NCI-H69 (cell line): ENCODE data around the gene ZNF133.

ENCODE experiments used
- DNase-seq: peaks from one replicate; lab custom pipeline; 2025; lab: John Stamatoyannopoulos, UW

Gene ZNF133

DNA sequence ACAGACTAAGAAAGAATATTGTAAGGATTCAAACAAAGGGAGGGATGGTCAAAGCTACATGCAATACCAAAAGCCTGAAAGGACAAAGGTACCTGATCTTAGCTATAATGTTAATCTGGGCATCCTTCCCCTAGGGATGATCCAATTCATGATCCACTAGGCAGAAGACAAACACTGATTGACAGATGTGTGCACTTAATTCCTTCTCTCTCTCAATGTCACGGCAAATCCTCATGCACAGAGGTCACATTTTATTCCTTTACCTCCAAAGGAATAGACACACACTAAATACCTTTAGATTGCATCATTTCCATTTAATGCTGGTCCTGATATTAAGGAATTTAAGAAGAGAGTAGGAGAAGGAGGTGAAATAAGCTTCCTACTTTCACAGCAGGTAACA lies 73.4 kb downstream of the ZNF133 start:
- DNase-seq = no peak

DNA sequence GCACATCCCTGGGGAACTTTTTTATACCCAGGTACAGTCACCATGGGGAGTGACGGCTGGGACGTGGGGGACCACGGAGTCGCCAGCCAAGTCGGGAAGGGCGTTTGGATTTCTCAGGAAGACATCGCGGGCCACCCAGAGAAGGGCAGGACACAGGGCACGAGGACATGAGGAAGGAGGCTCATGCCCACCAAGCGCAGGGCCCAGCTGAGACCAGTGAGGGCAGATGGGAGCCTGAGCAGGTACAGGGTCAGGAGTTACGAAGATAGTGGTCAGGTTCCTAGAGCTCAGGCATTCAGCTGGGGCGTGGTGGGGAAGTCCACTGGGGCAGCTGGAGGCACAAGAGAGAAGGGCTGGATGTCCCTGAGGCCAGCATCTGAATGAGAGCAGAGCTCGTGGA lies 74.6 kb downstream of the ZNF133 start:
- no peak for DNase-seq

DNA sequence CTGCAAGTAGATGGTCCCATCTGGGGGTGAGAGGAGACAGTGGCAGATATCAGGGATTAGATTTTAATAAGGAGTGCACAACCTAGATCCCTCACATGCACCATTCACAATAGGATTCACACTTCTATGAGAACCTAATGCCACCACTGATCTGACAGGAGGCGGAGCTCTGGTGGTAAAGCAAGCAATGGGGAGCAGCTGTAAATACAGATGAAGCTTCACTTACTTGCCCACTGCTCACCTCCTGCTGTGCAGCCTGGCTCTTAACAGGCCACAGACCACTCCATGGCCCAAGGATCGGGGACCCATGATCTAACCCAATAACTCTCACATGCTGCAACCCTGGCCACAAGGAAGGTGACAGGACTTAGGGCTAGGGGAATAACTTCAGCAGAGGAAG lies 75.4 kb downstream of the ZNF133 start:
- no peak for DNase-seq

DNA sequence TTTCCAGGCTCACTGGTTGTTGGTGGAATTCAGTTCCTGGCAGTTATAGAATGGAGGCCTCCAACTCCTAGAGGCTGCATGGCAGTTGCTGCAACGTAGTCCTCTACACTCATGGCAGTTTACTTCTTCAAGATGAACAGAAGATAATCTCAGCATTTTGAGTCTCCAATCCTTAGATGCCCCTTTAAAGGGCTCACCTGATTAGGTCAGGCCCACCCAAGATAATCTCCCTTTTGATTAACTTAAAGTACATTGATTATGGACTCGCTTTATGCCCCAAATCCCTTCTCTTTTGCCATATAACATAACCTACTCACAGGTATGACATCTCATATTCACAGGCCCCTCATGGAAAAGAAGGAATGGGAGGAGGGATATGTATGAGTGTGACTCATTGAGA lies 76.4 kb downstream of the ZNF133 start:
- no peak for DNase-seq
